NCI-H524 treated with DMSO at 0.1 percent for 48 hours (cell line): ENCODE measurements around the gene ZDHHC20.
"Not testable (repeated sequence)": the region's sequence is repeated elsewhere in the genome, so short reads cannot be mapped to it uniquely, and the experiment has no call there.

Experiments used
- DNase-seq: peaks from one replicate; lab custom pipeline; 2025; lab: John Stamatoyannopoulos, UW

ZDHHC20 gene

GRCh38 chr13:21435231-21435630 lies 23.9 kb downstream of the ZDHHC20 start:
- DNase-seq, result no peak

GRCh38 chr13:21434588-21434987 lies 24.5 kb downstream of the ZDHHC20 start:
- DNase-seq, result no peak

GRCh38 chr13:21429211-21429610 lies 29.9 kb downstream of the ZDHHC20 start:
- no peak for DNase-seq

GRCh38 chr13:21427741-21428140 lies 31.4 kb downstream of the ZDHHC20 start:
- no peak for DNase-seq

- DNase-seq, result no peak
Measured at GRCh38 chr13:21426238-21426637, 32.9 kb downstream of the ZDHHC20 start.

- no peak for DNase-seq
Measured at GRCh38 chr13:21420706-21421105, 38.4 kb downstream of the ZDHHC20 start.

GRCh38 chr13:21413013-21413412 lies 46.1 kb downstream of the ZDHHC20 start:
- DNase-seq, result no peak

GRCh38 chr13:21410453-21410852 lies 48.6 kb downstream of the ZDHHC20 start:
- DNase-seq, result not testable (repeated sequence)

- DNase-seq, result no peak
Measured at GRCh38 chr13:21405309-21405708, 53.8 kb downstream of the ZDHHC20 start.

GRCh38 chr13:21402586-21403307 lies 56.4 kb downstream of the ZDHHC20 start:
- DNase-seq, result no peak

- DNase-seq, result no peak
Measured at GRCh38 chr13:21399741-21400140, 59.4 kb downstream of the ZDHHC20 start.

GRCh38 chr13:21395953-21396352 lies 63.1 kb downstream of the ZDHHC20 start:
- DNase-seq, result no peak

GRCh38 chr13:21389124-21389523 lies 70.0 kb downstream of the ZDHHC20 start:
- no peak for DNase-seq

GRCh38 chr13:21385710-21386109 lies 73.4 kb downstream of the ZDHHC20 start:
- no peak for DNase-seq

GRCh38 chr13:21383090-21383489 lies 76.0 kb downstream of the ZDHHC20 start:
- no peak for DNase-seq

- DNase-seq, result not testable (repeated sequence)
Measured at GRCh38 chr13:21376998-21377985, 81.8 kb downstream of the ZDHHC20 start.

- DNase-seq, result no peak
Measured at GRCh38 chr13:21372530-21372929, 86.6 kb downstream of the ZDHHC20 start.

- no peak for DNase-seq
Measured at GRCh38 chr13:21371011-21371410, 88.1 kb downstream of the ZDHHC20 start.

GRCh38 chr13:21365574-21365973 lies 93.5 kb downstream of the ZDHHC20 start:
- DNase-seq, result no peak

- no peak for DNase-seq
Measured at GRCh38 chr13:21364916-21365315, 94.2 kb downstream of the ZDHHC20 start.

- no peak for DNase-seq
Measured at GRCh38 chr13:21364357-21364756, 94.7 kb downstream of the ZDHHC20 start.

GRCh38 chr13:21362741-21363140 lies 96.4 kb downstream of the ZDHHC20 start:
- no peak for DNase-seq

- DNase-seq, result no peak
Measured at GRCh38 chr13:21361706-21362105, 97.4 kb downstream of the ZDHHC20 start.
